ENCODE data around the gene P2RY8.

DNA sequence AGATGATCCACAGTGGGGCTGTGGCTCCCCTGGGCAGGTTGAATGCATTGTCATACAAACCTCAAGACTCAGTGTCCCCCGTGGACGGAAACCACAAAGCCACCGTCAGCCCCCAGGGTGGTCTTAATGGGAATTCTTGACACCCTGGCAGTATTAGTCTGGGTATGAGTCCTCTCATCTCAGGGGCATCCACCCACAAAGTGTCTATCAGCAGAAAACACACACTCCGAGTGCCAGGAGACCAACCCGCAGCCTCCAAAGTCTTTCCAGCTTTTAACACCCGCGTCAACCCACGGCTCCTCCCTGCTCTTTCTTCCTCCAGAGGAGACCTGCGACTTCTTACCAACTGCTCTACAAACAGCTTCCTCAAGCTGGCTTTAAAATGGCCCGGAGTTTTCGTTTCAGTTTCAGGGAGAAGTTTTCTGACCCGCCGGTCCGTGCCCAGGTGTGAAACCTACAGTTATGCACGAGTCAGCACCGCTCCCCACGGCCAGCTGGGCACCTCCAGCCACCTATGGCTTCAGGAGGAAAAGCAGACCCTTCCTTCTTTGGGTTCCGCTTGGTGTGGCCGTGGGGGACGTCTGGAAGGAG lies 69.9 kb downstream of the P2RY8 start:
- TF ChIP-seq, protein P1, sequence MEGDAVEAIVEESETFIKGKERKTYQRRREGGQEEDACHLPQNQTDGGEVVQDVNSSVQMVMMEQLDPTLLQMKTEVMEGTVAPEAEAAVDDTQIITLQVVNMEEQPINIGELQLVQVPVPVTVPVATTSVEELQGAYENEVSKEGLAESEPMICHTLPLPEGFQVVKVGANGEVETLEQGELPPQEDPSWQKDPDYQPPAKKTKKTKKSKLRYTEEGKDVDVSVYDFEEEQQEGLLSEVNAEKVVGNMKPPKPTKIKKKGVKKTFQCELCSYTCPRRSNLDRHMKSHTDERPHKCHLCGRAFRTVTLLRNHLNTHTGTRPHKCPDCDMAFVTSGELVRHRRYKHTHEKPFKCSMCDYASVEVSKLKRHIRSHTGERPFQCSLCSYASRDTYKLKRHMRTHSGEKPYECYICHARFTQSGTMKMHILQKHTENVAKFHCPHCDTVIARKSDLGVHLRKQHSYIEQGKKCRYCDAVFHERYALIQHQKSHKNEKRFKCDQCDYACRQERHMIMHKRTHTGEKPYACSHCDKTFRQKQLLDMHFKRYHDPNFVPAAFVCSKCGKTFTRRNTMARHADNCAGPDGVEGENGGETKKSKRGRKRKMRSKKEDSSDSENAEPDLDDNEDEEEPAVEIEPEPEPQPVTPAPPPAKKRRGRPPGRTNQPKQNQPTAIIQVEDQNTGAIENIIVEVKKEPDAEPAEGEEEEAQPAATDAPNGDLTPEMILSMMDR (IDR thresholded peaks at IDR 0.05; ENCODE audit: insufficient read depth, low read length), result no peak
- TF ChIP-seq, protein P2, sequence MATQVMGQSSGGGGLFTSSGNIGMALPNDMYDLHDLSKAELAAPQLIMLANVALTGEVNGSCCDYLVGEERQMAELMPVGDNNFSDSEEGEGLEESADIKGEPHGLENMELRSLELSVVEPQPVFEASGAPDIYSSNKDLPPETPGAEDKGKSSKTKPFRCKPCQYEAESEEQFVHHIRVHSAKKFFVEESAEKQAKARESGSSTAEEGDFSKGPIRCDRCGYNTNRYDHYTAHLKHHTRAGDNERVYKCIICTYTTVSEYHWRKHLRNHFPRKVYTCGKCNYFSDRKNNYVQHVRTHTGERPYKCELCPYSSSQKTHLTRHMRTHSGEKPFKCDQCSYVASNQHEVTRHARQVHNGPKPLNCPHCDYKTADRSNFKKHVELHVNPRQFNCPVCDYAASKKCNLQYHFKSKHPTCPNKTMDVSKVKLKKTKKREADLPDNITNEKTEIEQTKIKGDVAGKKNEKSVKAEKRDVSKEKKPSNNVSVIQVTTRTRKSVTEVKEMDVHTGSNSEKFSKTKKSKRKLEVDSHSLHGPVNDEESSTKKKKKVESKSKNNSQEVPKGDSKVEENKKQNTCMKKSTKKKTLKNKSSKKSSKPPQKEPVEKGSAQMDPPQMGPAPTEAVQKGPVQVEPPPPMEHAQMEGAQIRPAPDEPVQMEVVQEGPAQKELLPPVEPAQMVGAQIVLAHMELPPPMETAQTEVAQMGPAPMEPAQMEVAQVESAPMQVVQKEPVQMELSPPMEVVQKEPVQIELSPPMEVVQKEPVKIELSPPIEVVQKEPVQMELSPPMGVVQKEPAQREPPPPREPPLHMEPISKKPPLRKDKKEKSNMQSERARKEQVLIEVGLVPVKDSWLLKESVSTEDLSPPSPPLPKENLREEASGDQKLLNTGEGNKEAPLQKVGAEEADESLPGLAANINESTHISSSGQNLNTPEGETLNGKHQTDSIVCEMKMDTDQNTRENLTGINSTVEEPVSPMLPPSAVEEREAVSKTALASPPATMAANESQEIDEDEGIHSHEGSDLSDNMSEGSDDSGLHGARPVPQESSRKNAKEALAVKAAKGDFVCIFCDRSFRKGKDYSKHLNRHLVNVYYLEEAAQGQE (IDR thresholded peaks at IDR 0.05; ENCODE audit: insufficient replicate concordance, low read depth), result no peak
- no peak for TF ChIP-seq POLR2AphosphoS5 (IDR thresholded peaks at IDR 0.05; ENCODE audit: low read depth)
- no peak for TF ChIP-seq SPI1 (IDR thresholded peaks at IDR 0.05; ENCODE audit: borderline replicate concordance, low read depth)
- no peak for TF ChIP-seq GABPA (IDR thresholded peaks at IDR 0.05; ENCODE audit: low read depth)
